ENCODE data around the gene ATF7IP2.
"Not testable (repeated sequence)": the region's sequence is repeated elsewhere in the genome, so short reads cannot be mapped to it uniquely, and the experiment has no call there.

Gene ATF7IP2

GRCh38 chr16:10385725-10386516 lies at the start of gene ATF7IP2:
Gene ATF7IP2 (plus strand): TSS chr16:10386061. CDS start chr16:10430621, 44,560 bp downstream.
- peak; percentile 75 for DNase-seq (ENCODE audit: insufficient read length, low spot score)

DNA sequence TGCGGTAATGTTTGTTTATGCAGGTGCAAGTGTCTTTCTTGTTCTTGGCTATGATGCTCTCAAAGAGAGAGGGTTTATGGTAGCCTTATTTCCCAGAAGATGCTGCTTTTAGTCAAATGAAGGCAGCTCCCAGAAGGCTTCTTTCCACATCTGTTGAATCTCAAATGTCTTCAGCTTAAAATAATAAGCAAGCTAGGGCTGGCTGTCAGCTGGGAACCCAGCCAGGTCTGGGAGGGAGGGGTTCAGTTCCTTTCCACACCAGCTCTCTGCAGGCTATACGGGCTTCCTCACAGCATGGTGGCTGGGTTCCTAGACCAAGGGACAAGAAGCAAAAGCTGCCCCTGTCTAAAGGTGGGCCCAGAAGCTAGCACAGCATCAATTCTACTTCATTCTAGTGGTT lies 47.4 kb upstream of the ATF7IP2 start:
- DNase-seq (ENCODE audit: insufficient read length, low spot score), result no peak
- FAIRE-seq, result no peak

More at GRCh38 chr16:10385725-10386516, at the start of gene ATF7IP2:
- FAIRE-seq, result peak; percentile 97

DNA sequence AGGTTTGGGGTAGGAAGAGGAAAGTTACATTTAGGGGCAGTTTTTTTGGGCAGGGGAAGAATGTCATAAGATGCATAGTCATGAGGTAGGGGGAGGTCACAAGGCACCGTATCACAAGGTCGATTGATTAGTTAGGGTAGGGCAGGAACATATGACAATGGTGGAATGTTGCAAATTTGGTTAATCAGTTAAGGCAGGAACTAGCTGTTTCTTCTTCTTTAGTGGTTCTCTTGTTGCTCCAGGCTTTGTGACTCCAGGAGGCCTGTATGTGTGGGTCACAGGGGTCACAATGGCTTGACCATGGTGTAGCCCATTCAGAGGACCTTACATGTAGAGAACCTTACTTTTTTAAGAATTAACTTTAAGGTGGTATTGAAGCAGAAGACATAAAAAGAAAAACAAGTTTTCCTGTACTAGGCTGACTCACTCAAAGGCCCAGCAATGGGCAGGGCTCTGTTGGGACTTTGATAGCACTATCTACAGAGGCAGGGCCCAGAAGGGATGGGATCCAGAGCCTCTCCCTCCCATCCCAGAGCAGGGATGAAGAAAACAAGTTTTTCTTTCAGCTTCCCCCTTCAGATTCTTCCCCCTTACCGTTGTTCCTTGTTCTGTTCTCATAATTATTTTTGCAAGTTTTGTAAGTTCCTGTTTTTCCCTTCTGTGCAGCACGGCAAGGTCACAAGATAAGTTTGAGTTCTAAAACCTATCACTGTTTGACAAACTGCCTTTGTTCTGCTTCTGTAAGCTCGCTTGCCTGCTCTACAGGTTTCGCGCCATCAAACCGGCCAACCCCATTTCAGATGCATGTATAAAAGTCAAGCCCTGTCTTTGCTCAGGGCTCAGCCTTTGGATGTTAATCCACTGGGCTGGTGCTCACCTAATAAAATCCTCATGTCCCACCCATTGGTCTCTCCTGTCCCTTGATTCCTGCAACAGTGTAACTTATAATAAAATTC lies 45.8 kb upstream of the ATF7IP2 start:
- DNase-seq (ENCODE audit: insufficient read length, low spot score) (no peak), FAIRE-seq (no peak)

- DNase-seq (ENCODE audit: insufficient read length, low spot score) (no peak), FAIRE-seq (no peak)
Measured at GRCh38 chr16:10343124-10343760, 42.6 kb upstream of the ATF7IP2 start.

DNA sequence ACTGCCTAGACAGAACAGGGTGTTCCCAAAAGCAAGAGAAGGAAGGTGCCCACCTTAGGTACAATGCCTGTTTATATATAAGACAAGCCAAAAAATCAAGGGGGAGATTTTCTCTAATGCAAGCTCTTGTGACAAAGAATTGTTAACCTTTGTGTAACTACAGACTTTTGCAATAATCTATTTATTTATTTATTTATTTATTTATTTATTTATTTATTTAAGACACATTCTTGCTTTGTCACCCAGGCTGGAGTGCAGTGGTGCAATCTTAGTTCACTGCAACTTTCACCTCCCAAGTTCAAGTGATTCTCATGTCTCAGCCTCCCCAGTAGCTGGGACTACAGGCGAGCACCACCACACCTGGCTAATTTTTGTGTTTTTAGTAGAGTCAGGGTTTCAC lies 41.2 kb upstream of the ATF7IP2 start:
- DNase-seq (ENCODE audit: insufficient read length, low spot score); FAIRE-seq: not testable (repeated sequence)

- DNase-seq (ENCODE audit: insufficient read length, low spot score) (no peak), FAIRE-seq (no peak)
Measured at GRCh38 chr16:10345629-10346028, 40.2 kb upstream of the ATF7IP2 start.

DNA sequence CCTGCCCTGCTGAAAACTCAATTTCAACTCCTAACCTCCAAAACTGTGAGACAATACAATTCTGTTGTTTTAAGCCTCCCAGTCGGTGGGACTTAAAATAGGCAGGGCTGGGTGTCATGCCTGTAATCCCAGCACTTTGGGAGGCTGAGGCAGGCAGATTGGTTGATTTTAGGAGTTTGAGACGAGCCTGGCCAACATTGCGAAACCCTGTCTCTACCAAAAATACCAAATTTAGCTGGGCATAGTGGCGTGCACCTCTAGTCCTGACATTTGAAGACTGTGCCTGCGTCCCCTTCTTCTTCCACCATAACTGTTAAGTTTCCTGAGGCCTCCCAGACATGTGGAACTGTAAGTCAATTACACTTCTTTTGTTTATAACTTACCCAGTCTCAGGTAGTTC lies 36.0 kb upstream of the ATF7IP2 start:
- FAIRE-seq (no peak), DNase-seq (ENCODE audit: insufficient read length, low spot score) (no peak)

GRCh38 chr16:10352262-10352661 lies 33.6 kb upstream of the ATF7IP2 start:
- DNase-seq (ENCODE audit: insufficient read length, low spot score) (no peak), FAIRE-seq (no peak)

- FAIRE-seq (no peak), DNase-seq (ENCODE audit: insufficient read length, low spot score) (no peak)
Measured at GRCh38 chr16:10355589-10355988, 30.3 kb upstream of the ATF7IP2 start.

DNA sequence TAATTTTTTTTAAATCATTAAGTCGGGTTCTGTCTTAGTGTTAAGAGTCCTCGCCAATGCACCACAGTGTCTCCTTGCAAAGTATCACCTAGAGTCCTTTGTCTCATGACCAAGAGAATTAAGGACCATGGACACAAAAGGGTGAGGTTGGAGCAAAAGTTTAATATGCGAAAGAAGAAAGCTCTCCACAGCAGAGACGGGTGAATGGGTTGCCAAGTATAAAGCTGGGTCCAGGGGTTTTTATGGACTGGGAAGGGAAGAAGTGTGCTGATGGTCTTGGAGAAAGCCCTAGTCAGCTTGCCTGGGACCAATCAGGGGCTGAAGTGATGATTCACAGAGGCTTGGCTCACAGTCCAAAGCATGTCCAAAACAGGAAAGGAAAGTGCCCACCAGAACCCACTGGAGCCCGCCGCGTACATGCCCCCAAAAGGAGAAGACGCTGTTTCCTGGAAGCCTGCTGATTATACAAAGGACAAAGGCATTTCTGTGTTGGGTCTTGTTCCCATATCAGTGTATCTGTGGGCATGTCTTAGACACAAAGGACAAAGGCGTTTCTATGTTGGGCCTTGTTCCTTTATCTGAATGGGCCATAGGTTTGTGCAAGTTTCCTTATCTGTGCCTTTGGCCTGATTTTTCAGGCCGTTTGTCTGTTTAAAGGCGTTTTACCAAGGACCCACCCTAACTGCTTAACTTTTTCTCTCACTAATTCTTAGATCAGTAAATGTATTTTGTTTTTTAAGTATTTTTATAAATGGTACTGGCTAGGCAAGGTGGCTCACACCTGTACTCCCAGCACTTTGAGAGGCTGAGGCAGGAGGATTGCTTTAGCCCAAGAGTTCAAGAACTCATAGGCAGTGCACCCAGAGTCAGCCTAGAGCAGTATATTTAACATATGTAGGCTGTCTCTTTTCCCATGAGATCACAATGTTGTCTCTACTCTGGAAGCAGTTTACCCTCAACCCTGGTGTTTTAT lies 28.7 kb upstream of the ATF7IP2 start:
- FAIRE-seq (no peak), DNase-seq (ENCODE audit: insufficient read length, low spot score) (no peak)

DNA sequence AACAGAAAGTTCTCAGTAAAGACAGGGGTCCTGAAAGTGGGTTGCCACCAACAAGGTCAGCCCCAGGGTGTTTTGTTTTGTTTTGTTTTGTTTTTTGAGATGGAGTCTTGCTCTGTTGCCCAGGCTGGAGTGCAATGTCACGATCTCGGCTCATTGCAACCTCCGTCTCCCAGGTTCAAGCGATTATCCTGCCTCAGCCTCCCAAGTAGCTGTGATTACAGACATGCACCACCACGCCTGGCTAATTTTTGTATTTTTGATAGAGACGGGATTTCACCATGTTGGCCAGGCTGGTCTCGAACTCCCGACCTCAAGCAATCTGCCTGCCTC lies 24.1 kb upstream of the ATF7IP2 start:
- DNase-seq (ENCODE audit: insufficient read length, low spot score); FAIRE-seq: not testable (repeated sequence)

- peak; percentile 85 for FAIRE-seq
- peak; percentile 20 for DNase-seq (ENCODE audit: insufficient read length, low spot score)
Measured at GRCh38 chr16:10362077-10362863, 23.6 kb upstream of the ATF7IP2 start.

- peak; percentile 66 for FAIRE-seq
- not testable (repeated sequence) for DNase-seq (ENCODE audit: insufficient read length, low spot score)
Measured at GRCh38 chr16:10362864-10363197, 23.0 kb upstream of the ATF7IP2 start.

DNA sequence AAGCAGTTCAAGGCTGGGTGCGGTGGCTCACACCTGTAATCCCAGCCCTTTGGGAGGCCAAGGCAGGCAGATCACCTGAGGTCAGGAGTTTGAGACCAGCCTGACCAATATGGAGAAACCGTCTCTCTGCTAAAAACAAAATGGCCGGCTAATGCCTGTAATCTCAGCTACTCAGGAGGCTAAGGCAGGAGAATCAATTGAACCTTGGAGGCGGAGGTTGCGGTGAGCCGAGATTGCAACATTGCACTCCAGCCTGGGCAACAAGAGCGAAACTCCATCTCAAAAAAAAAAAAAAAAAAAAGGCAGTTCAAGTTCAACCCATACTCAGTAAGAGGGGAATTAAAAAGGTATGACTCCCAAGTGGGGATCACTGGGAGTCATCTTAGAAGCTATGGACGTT lies 19.2 kb upstream of the ATF7IP2 start:
- not testable (repeated sequence) for DNase-seq (ENCODE audit: insufficient read length, low spot score); FAIRE-seq

DNA sequence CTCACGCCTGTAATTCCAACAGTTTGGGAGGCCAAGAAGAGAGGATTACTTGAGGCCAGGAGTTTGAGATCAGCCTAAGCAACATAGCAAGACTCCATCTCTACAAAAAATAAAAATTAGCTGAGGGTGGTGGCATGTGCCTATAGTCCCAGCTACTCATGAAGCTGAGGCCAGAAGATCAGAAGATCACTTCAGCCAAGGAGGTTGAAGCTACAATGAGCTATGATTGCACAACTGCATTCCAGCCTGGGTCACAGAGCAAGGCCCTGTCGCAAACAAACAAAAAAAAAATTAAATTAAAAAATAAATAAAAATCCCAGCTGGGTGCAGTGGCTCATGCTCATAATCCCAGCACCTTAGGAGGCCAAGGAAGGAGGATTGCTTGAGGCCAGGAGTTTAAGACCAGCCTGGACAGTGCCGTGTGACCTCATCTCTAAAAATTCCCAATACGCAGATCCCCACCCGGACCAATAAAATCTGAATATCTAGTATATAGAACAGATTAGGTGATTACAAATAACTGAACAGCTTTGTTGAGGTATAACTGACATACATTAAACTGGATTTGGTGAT lies 18.2 kb upstream of the ATF7IP2 start:
- FAIRE-seq, result no peak
- DNase-seq (ENCODE audit: insufficient read length, low spot score), result no peak

- FAIRE-seq, result no peak
- no peak for DNase-seq (ENCODE audit: insufficient read length, low spot score)
Measured at GRCh38 chr16:10368969-10369551, 16.8 kb upstream of the ATF7IP2 start.

DNA sequence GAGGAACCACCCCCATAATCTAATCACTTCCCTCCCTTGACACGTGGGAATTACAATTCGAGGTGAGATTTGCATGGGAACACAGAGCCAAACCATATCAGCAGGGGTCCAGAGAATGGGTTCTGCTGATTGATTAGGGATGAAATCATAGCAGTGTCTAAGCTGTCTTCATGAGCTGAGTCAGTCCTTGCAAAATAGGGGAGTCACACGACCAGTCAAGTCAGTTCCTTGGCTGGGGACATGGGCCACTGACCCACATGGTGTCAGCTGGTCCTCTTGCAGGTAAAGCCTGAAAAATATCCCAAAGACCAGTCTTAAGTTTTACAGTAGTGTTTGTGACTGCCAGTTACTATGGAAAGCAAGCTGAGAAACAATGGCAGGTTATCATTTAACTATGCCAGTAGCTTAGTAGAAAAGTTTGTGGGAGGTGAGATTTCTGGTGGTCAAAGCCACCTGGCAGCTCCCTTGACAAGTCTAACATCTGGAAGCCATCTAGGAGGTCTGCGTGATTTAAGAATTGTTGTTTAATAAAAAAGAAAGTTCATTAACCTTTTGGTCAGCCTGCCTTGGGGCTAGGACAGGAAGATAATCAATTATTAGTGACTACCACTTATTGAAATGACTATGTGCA lies 15.7 kb upstream of the ATF7IP2 start:
- DNase-seq (ENCODE audit: insufficient read length, low spot score) (no peak), FAIRE-seq (peak; percentile 65)

GRCh38 chr16:10371592-10371991 lies 14.3 kb upstream of the ATF7IP2 start:
- no peak for FAIRE-seq
- DNase-seq (ENCODE audit: insufficient read length, low spot score), result no peak
